T-helper 1 cell treated with Interleukin-12 subunit alpha and Interleukin-12 subunit beta and Interleukin-4 antibody, amounts not matched to agents 30 μg/mL and 1 μg/mL, for 36 hours (primary cell): ENCODE results near the gene TSNAX.

Source experiments
- H3K27ac Mint-ChIP-seq: one replicate; pipeline ENCODE4 v1.8.0; 2021; ENCODE audit warnings: mild to moderate bottlenecking, mixed read lengths
- H3K27me3 Mint-ChIP-seq: one replicate; pipeline ENCODE4 v1.8.0; 2021; ENCODE audit warnings: low read depth, mixed read lengths
- H3K36me3 Mint-ChIP-seq: one replicate; pipeline ENCODE4 v1.8.0; 2021; ENCODE audit warnings: low read depth, mixed read lengths
- H3K4me1 Mint-ChIP-seq: one replicate; pipeline ENCODE4 v1.8.0; 2021; ENCODE audit warnings: low read depth, mixed read lengths
- H3K4me3 Mint-ChIP-seq: one replicate; pipeline ENCODE4 v1.8.0; 2021; ENCODE audit warnings: mild to moderate bottlenecking, moderate library complexity, mixed read lengths
- H3K9me3 Mint-ChIP-seq: one replicate; pipeline ENCODE4 v1.8.0; 2021; ENCODE audit warnings: mixed read lengths

The TSNAX gene

GRCh38 chr1:231534703-231535159 lies 6.3 kb downstream of the TSNAX start:
- Mint-ChIP-seq H3K27ac (no peak overlapping the region), H3K4me3 (no peak overlapping the region), H3K36me3 (peaks cover 25% of the 10 kb centered on the region), H3K4me1 (peaks cover 13% of the 10 kb centered on the region), H3K27me3 (no peaks in the 10 kb centered on the region), H3K9me3 (no peaks in the 10 kb centered on the region)

- Mint-ChIP-seq H3K36me3 (peaks cover 29% of the 10 kb centered on the region), H3K4me1 (peaks cover 9% of the 10 kb centered on the region), H3K9me3 (peaks cover 4% of the 10 kb centered on the region)
These were observed 7.6 kb downstream of the TSNAX start for GRCh38 chr1:231536099-231536498.

GRCh38 chr1:231540847-231541246 lies 12.4 kb downstream of the TSNAX start:
- H3K4me1 Mint-ChIP-seq, result peaks cover 4% of the 10 kb centered on the region
- H3K9me3 Mint-ChIP-seq, result peaks cover 5% of the 10 kb centered on the region
- no peak overlapping the region for H3K27ac Mint-ChIP-seq
- no peak overlapping the region for H3K4me3 Mint-ChIP-seq
- no peaks in the 10 kb centered on the region for H3K27me3 Mint-ChIP-seq
- H3K36me3 Mint-ChIP-seq, result peaks cover 37% of the 10 kb centered on the region

More at GRCh38 chr1:231536099-231536498, 7.6 kb downstream of the TSNAX start:
- Mint-ChIP-seq H3K27ac (no peak overlapping the region), H3K27me3 (no peaks in the 10 kb centered on the region), H3K4me3 (no peak overlapping the region)

- Mint-ChIP-seq H3K27ac (no peak overlapping the region), H3K4me1 (peaks cover 4% of the 10 kb centered on the region), H3K36me3 (peaks cover 35% of the 10 kb centered on the region), H3K27me3 (no peaks in the 10 kb centered on the region), H3K9me3 (peaks cover 5% of the 10 kb centered on the region), H3K4me3 (no peak overlapping the region)
These were observed 13.4 kb downstream of the TSNAX start for GRCh38 chr1:231541842-231542241.

- Mint-ChIP-seq H3K27me3 (no peaks in the 10 kb centered on the region), H3K4me3 (no peak overlapping the region), H3K9me3 (peaks cover 5% of the 10 kb centered on the region), H3K36me3 (peaks cover 25% of the 10 kb centered on the region), H3K4me1 (peaks cover 4% of the 10 kb centered on the region), H3K27ac (no peak overlapping the region)
These were observed 16.6 kb downstream of the TSNAX start for GRCh38 chr1:231544943-231545592.

- Mint-ChIP-seq H3K9me3 (no peaks in the 10 kb centered on the region), H3K4me3 (no peak overlapping the region), H3K4me1 (peaks cover 2% of the 10 kb centered on the region), H3K36me3 (peaks cover 17% of the 10 kb centered on the region), H3K27ac (no peak overlapping the region), H3K27me3 (no peaks in the 10 kb centered on the region)
These were observed 18.2 kb downstream of the TSNAX start for GRCh38 chr1:231546693-231547092.

GRCh38 chr1:231549733-231550447 lies 21.4 kb downstream of the TSNAX start:
- H3K4me3 Mint-ChIP-seq, result no peak overlapping the region
- H3K27ac Mint-ChIP-seq, result no peak overlapping the region
- H3K4me1 Mint-ChIP-seq, result peaks cover 4% of the 10 kb centered on the region
- H3K27me3 Mint-ChIP-seq, result no peaks in the 10 kb centered on the region
- peaks cover 11% of the 10 kb centered on the region for H3K36me3 Mint-ChIP-seq
- H3K9me3 Mint-ChIP-seq, result no peaks in the 10 kb centered on the region

GRCh38 chr1:231550448-231550781 lies 21.9 kb downstream of the TSNAX start:
- H3K27ac Mint-ChIP-seq, result no peak overlapping the region
- H3K4me3 Mint-ChIP-seq, result no peak overlapping the region
- no peaks in the 10 kb centered on the region for H3K9me3 Mint-ChIP-seq
- no peaks in the 10 kb centered on the region for H3K27me3 Mint-ChIP-seq
- H3K36me3 Mint-ChIP-seq, result peaks cover 13% of the 10 kb centered on the region
- peaks cover 7% of the 10 kb centered on the region for H3K4me1 Mint-ChIP-seq

GRCh38 chr1:231553320-231553719 lies 24.9 kb downstream of the TSNAX start:
- Mint-ChIP-seq H3K4me1 (peaks cover 13% of the 10 kb centered on the region), H3K4me3 (no peak overlapping the region), H3K9me3 (no peaks in the 10 kb centered on the region), H3K27ac (no peak overlapping the region), H3K36me3 (peaks cover 13% of the 10 kb centered on the region), H3K27me3 (no peaks in the 10 kb centered on the region)

GRCh38 chr1:231554969-231555368 lies 26.5 kb downstream of the TSNAX start:
- Mint-ChIP-seq H3K27ac (no peak overlapping the region), H3K4me1 (peaks cover 15% of the 10 kb centered on the region), H3K27me3 (no peaks in the 10 kb centered on the region), H3K36me3 (peaks cover 14% of the 10 kb centered on the region), H3K9me3 (no peaks in the 10 kb centered on the region), H3K4me3 (no peak overlapping the region)

- H3K27ac Mint-ChIP-seq, result no peak overlapping the region
- H3K36me3 Mint-ChIP-seq, result peaks cover 11% of the 10 kb centered on the region
- peaks cover 15% of the 10 kb centered on the region for H3K4me1 Mint-ChIP-seq
- H3K27me3 Mint-ChIP-seq, result no peaks in the 10 kb centered on the region
- no peak overlapping the region for H3K4me3 Mint-ChIP-seq
- H3K9me3 Mint-ChIP-seq, result no peaks in the 10 kb centered on the region
These were observed 28.9 kb downstream of the TSNAX start for GRCh38 chr1:231557411-231557810.

- H3K4me3 Mint-ChIP-seq, result no peak overlapping the region
- H3K9me3 Mint-ChIP-seq, result no peaks in the 10 kb centered on the region
- H3K36me3 Mint-ChIP-seq, result peaks cover 15% of the 10 kb centered on the region
- no peaks in the 10 kb centered on the region for H3K27me3 Mint-ChIP-seq
- peaks cover 17% of the 10 kb centered on the region for H3K4me1 Mint-ChIP-seq
- H3K27ac Mint-ChIP-seq, result no peak overlapping the region
These were observed 29.6 kb downstream of the TSNAX start for GRCh38 chr1:231557898-231558707.

GRCh38 chr1:231558708-231559185 lies 30.3 kb downstream of the TSNAX start:
- H3K36me3 Mint-ChIP-seq, result peaks cover 18% of the 10 kb centered on the region
- H3K27me3 Mint-ChIP-seq, result no peaks in the 10 kb centered on the region
- no peaks in the 10 kb centered on the region for H3K9me3 Mint-ChIP-seq
- H3K4me1 Mint-ChIP-seq, result peaks cover 17% of the 10 kb centered on the region
- no peak overlapping the region for H3K27ac Mint-ChIP-seq
- H3K4me3 Mint-ChIP-seq, result no peak overlapping the region

- Mint-ChIP-seq H3K4me3 (no peak overlapping the region), H3K27ac (no peak overlapping the region), H3K4me1 (peaks cover 8% of the 10 kb centered on the region), H3K36me3 (peaks cover 14% of the 10 kb centered on the region), H3K9me3 (no peaks in the 10 kb centered on the region), H3K27me3 (no peaks in the 10 kb centered on the region)
These were observed 33.3 kb downstream of the TSNAX start for GRCh38 chr1:231561647-231562383.
